Renal pelvis (tissue), 12 donors: ENCODE measurements around the gene SH2D6. TPM values are rescaled to one million over a fixed set of nuclear protein-coding genes. Genes with fewer than 3 reads are reported as not detected.
"Not testable (repeated sequence)": the region's sequence is repeated elsewhere in the genome, so short reads cannot be mapped to it uniquely, and the experiment has no call there.

Source experiments
- DNase-seq: peaks from one replicate; pipeline ENCODE4 v3.0.0-alpha.2; 2013
- long read RNA-seq, 16 experiments: transcript quantifications; one replicate each; lab custom pipeline, GENCODE V29; 2026
- polyA plus RNA-seq, 3 donors: library from polyadenylated mRNA; unstranded; fragments of 120-200 nt; gene quantifications; one replicate each; pipeline ENCODE4 v1.2.1, GENCODE V29; 2013; ENCODE audit not compliant: insufficient read length in 3 of 3

The SH2D6 gene
- polyA plus RNA-seq: 1 to 10 TPM in 2 of 3 donors, under 1 TPM in 1; 0.61 to 2.0 (median 1.1) TPM
- long read RNA-seq, donor 1: 0 reads
- long read RNA-seq, donor 2: 0 reads
- long read RNA-seq, donor 3: 0 reads
- long read RNA-seq, donor 4: 0 reads
- long read RNA-seq, donor 5: 0 reads
- long read RNA-seq, donor 6: 0 reads
- long read RNA-seq, donor 7: 0 reads
- long read RNA-seq, donor 8: 0 reads
- long read RNA-seq, donor 9: 0 reads
- long read RNA-seq, donor 10: 0 reads
- long read RNA-seq, donor 11: 0 reads
- long read RNA-seq, donor 12: 0 reads
- long read RNA-seq, donor 13: 0 reads
- long read RNA-seq, donor 14: 0 reads
- long read RNA-seq, donor 15: 0 reads
- long read RNA-seq, donor 16: 0 reads

- DNase-seq: no peak
Observed at GRCh38 chr2:85418132-85419008, at the start of gene SH2D6. Gene SH2D6, plus strand, starts transcription at chr2:85418714. Its CDS starts 10,752 bp downstream, at chr2:85429466.

DNA sequence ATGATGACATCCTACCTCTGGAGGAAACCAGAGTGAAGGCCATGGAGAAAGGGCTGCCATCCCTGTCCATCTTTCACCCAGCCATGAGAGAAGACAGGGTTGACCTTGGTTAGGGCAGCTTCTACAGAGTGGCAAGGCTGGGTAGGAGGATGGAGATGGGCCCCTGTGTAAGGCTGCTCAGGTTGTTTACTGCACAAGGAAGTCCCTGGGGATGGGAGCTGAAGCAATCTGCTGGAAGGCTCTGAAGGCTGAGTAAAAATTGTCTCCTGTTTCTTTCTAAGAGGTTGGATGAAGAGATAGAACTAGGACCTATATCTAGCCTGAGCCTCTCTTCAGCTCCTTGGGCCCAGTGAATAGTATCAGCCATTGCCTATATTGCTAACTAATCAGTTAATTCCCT lies 49.6 kb upstream of the SH2D6 start:
- DNase-seq: no peak

GRCh38 chr2:85369500-85369899 lies 49.0 kb upstream of the SH2D6 start:
- DNase-seq: no peak

- no peak for DNase-seq
Observed at GRCh38 chr2:85371045-85371444, 47.5 kb upstream of the SH2D6 start.

GRCh38 chr2:85376291-85377065 lies 42.0 kb upstream of the SH2D6 start:
- DNase-seq: no peak

DNA sequence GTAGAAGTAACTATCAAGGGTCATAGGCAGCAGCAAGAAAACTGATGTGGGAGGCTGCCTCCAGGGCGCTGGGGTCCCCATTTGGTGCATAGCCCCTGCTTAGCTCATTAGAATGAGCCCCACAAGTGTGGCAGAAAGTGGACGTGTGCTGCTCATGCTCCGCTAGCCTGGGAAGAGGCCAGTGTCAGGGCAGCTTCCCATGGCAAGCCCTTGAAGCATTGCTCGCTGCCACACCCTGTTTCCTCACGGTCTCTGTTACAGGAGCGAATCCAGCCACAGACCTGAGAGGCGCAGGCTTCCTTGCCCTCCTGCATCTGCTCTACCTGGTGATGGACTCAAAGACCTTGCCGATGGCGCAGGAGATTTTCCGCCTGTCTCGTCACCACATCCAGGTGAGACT lies 41.4 kb upstream of the SH2D6 start:
- DNase-seq: no peak

- no peak for DNase-seq
Observed at GRCh38 chr2:85378257-85378656, 40.3 kb upstream of the SH2D6 start.

DNA sequence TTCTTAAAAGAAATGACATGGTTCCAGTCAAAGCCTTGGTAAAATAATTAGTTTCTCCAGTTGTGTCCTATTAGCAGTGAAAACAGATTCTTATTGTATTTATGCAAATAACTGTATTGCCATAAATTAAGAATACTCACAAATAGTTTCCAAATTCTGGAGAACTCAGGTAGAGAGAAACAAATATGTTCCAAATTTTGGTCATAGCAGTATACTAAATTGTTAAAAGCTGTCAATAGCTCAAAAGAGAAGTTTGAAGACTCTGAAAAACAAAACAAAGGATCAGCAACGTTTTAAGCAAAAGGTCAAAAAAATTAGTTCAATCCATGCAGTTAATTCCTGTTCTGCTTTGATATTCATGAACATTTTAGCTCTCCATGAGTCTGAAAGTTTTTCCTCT lies 38.5 kb upstream of the SH2D6 start:
- no peak for DNase-seq

- DNase-seq: not testable (repeated sequence)
Observed at GRCh38 chr2:85383151-85383550, 35.4 kb upstream of the SH2D6 start.

DNA sequence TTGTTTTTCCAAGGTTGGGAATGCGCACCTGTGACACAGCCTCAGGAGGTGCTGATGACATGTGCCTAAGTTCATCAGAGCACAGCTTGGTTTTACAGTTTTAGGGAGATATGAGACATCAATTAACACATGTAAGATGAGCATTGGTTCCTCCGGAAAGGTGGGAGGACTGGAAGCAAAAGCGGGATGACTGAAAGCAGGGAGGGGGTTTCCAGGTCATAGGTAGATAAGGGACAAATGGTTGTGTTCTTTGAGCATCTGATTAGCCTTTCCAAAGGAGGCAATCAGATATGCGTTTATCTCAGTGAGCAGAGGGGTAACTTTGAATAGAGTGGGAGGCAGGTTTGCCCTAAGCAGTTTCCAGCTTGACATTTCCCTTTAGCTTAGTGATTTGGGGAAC lies 34.7 kb upstream of the SH2D6 start:
- no peak for DNase-seq

DNA sequence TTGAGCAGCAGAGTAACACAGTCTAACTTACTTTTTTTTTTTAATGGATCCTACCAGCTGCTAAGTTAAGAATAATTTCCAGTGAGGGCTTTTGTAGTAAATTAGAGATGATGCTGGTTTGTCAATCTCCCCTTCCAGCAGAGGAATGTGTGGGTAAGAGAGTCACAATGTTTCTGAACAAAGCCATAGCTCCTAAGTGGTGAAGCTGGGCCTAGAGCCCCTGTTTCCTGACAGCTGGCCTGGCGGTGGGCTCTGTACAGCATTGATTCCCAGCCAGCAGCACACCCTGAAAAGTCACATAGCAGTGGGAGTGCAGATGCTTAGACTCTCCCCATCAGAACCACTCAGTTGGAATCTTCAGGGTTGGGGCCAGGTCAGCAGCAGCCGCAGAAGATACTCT lies 32.8 kb upstream of the SH2D6 start:
- DNase-seq: no peak

DNA sequence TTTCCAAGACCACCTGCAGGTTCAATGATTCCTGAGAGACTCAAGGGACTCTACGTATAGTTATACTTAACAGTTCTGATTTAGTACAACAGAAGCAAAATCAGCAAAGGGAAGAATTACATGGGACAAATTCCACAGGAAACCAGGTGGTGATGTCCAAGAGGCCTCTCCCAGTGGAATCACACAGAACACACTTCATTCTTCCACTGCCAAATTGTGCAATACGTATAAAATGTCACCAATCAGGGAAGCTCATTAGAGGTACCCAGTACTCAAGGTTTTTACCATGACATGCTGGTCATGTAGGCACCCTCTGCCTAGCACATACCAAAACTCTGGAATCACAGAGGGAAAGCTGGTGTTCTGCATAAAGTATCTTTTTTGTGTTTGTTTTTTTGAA lies 30.8 kb upstream of the SH2D6 start:
- DNase-seq: no peak

GRCh38 chr2:85388878-85389538 lies 29.5 kb upstream of the SH2D6 start:
- no peak for DNase-seq

- no peak for DNase-seq
Observed at GRCh38 chr2:85390941-85391669, 27.4 kb upstream of the SH2D6 start.

GRCh38 chr2:85393836-85394235 lies 24.7 kb upstream of the SH2D6 start:
- DNase-seq: no peak

GRCh38 chr2:85394261-85394681 lies 24.2 kb upstream of the SH2D6 start:
- DNase-seq: no peak

- DNase-seq: no peak
Observed at GRCh38 chr2:85394976-85395375, 23.5 kb upstream of the SH2D6 start.

DNA sequence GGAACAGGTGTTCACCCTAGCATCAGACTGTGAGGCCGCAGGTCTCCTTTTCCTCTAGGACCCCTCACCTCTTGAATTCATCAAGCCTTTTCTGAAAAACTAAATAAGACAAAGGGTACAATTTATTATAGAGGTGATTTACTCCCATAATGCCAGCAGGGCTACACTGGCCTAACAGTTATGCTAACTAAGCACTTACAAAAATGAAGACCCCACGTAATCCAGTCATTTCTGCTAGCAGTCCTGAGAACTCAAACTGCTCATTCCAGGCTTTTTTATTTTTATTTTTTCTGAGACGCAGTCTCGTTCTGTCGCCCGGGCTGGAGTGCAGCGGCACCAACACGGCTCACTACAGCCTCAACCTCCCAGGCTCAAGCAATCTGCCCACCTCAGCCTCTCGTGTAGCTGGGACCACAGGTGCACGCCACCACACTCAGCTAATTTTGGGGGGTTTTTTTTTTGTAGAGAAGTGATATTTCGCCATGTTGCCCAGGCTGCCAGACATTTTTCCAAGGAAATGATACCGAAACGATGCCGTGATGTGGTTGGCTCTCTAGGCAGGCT lies 22.5 kb upstream of the SH2D6 start:
- no peak for DNase-seq

DNA sequence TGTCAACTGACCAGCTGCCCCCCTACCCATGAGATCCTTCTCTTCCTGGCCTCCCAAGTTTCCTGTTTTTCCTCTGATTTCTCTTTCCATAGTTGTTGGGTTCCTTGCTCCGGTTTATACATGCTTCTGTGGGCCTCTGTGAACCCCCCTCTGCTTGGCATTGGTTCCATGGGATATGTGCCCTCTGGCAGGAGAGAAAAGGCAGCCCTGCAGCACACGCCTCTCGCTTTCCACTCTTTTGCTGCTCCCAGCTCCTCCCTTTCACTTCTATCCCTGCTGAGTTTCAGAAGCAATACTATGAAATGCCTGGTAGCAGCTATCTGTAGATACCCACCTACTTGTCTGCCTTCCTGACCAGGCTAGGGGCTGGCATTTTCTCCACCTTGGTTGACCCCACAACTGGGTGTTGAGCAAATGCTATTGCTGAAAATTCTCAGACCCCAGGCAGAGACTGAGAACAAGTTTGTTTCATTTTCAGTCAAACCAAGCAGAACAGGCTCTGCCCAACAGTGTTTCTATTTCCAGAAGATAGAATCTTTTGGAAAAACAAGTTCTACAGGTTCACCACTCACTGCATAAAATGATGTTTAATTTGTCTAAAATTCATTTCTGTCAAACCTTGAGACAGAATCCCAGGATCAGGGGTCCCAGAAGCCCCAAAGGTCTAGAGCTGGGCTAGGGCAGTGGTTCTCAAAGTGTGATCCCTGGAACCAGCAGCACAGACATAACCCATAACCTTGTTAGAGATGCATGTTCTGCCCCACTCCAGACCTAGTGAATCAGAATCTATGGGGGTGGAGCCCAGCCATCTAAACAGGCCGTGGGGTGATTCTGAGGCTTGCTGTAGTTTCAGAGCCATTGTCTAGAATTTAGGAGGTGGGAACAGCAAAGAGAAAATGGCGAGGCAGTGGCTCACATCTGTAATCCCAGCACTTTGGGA lies 21.7 kb upstream of the SH2D6 start:
- no peak for DNase-seq

DNA sequence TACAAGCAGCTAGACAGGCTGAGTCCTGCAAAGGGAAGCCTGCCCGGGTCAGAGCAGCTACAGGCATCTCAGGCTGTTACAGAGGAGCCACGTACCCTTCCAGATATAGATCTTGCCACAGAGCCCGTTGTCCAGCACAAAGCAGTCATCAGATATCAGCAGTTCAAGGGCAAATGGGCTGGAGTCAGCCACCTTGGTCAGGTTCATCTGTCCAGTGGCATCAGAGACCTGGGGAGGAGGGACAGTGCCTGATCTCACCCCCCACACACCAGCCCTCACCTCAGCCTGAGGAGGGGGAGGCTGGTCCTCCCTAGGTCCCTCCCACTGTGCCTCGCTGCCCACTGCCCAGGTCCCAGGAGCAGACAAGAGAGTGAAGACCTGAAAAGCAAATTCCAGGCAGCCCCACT lies 20.6 kb upstream of the SH2D6 start:
- DNase-seq: no peak
